Endothelial cell of hepatic sinusoid (primary cell): Measurements from ENCODE around the gene CD8B2.
"Not testable (repeated sequence)": the region's sequence is repeated elsewhere in the genome, so short reads cannot be mapped to it uniquely, and the experiment has no call there.

Experiments used
- in situ Hi-C: cut with HindIII; loops from 2 replicates; pipeline ENCODE4 v1.10.0; 2017; ENCODE audit warnings: low sequenced_read_pairs

Gene CD8B2

GRCh38 chr2:106486551-106487385 lies at the start of gene CD8B2:
CD8B2 (plus strand) TSS chr2:106487364; CDS start chr2:106487427, 63 bp downstream.
- in situ Hi-C loops, result not testable (repeated sequence)

DNA sequence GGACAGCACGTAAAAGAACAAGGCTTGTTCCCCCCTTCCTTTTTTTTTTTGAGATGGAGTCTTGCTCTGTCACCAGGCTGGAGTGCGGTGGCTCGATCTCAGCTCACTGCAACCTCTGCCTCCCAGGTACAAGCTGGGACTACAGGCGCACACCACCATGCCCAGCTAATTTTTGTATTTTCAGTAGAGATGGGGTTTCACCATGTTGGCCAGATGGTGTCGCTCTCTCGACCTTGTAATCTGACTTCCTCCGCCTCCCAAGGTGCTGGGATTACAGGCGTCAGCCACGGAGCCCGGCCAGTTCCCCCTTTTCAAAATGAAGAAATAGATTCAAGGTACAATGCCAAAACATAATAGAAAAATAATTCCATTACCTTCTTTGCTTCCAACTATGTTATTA lies 25.3 kb upstream of the CD8B2 start:
- in situ Hi-C loops, result not testable (repeated sequence)

- in situ Hi-C loops, result not testable (repeated sequence)
These were observed 19.6 kb upstream of the CD8B2 start for GRCh38 chr2:106467516-106467915.

DNA sequence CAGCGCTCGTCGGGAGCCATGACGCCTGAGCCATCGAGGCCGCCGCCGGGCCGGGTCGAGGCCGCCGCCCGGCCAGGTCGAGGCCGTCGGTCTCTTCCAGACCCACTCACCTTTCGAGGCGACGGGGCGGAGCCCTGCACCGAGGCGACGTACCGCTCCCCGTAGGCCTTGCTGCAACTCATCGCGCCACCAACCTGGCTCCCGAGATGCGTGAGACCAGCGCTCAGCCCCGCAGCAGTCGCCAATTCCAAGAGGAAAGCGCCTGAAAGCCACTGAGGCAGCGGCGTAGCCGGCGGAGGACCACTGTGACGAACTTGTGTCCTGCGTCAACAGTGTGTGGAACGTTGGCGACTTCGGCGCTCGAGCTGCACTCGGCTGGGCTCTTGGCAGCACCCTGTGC lies 19.1 kb upstream of the CD8B2 start, which contains the start of gene RGPD3:
Gene RGPD3 (minus strand): TSS at position 307 of the 400 bp plus-strand sequence. CDS start 125 bp downstream, at position 182.
- in situ Hi-C loops, result not testable (repeated sequence)

GRCh38 chr2:106470658-106471057 lies 16.5 kb upstream of the CD8B2 start:
- in situ Hi-C loops, result not testable (repeated sequence)

GRCh38 chr2:106477647-106478046 lies 9.5 kb upstream of the CD8B2 start:
- in situ Hi-C loops, result not testable (repeated sequence)

DNA sequence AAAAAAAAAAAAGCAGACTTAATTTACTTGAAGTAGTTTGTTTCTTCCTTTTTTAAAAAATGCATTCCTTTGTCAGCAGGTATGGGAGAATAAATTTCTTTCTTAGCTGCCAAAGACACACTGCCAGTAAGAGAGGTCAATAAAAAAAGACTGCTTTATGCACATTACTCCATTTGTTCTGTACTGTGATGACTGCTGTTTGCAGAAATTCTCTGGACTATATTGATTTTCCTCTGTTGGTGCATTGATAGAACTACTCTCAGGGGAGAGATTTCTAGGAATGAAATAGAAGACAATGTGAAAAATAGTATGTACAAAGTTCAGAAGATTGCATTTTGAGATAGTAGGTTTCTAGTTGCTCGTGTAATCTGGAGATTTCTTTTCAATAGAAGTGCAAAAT lies 7.6 kb upstream of the CD8B2 start:
- in situ Hi-C loops, result not testable (repeated sequence)

- in situ Hi-C loops, result not testable (repeated sequence)
These were observed 425 bp downstream of the CD8B2 start for GRCh38 chr2:106487386-106488191.

DNA sequence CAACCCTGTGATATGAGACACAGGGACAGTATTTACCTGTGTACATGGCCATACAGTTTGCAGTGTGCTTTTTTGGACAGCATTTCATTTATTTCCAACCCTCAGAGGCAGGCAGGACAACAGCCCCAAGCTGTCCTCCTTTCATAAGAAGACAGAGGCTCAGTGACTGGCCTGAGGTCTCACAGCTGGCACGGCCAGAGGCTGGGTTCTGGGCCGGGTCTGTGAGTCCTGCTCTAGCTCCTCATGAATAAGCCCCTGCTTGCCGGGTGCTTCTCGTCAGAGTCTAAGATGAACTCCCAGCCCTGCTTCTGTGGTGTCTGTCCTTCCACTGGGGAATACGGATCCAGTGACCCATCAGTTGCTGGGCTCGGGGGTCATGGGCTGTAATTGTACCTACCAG lies 2.5 kb downstream of the CD8B2 start:
- in situ Hi-C loops, result not testable (repeated sequence)

- in situ Hi-C loops, result not testable (repeated sequence)
These were observed 5.2 kb downstream of the CD8B2 start for GRCh38 chr2:106492399-106492798.

DNA sequence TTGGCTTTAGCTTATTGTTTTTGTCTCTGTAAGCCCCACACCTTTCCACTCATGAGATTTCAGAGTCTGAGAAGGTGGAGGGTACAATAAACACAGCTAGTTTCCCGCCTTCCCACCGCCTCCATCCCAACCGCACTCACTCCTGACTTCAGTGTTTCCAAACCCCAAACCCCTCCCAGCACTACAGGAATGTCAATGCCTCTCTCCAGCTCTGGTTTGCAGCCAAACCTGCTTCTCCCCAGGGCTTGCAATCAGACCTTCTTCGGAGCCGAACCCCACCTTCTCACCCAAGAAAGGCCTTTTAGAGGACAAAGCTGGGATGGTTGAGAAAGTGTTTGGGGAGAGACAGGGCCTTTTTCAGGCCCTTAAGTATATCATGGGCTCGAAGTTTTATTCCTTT lies 5.7 kb downstream of the CD8B2 start:
- in situ Hi-C loops, result not testable (repeated sequence)

DNA sequence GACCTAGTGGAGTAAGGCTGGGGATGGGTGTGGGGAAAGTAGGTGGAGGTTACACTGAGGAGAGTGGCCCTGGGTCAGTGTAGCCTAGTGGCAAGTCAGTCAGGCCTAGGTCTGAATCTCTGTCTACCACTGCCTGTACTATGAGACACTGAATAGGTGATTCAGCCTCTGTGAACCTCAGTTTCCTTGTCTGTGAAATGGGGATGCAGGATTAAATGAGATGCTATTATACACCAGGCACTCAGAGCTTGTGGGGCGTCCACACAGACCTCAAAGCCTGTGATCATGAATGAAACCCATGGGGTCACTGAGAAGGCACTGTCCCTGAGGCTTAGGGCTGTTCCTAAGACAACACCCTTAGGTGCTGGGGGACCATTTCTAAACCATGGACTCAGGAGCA lies 11.4 kb downstream of the CD8B2 start:
- in situ Hi-C loops, result not testable (repeated sequence)

- in situ Hi-C loops, result not testable (repeated sequence)
These were observed 13.2 kb downstream of the CD8B2 start for GRCh38 chr2:106500350-106500749.

DNA sequence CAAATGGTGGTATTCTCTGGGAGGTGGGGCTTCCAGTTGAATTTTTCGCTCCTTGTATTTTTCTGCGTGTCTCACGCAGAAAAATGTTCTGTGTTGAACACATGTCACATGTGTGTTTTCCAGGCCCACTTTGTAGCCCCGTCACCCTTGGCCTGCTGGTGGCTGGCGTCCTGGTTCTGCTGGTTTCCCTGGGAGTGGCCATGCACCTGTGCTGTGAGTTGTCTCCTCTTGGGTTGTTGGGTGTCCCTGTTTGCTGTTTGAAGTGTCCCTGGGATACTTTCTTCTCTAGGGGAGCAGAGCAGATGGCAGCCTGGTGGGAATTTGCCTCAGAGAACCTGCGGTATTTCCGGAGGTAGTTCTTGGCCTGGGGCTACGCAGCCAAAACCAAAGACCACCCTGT lies 15.2 kb downstream of the CD8B2 start:
- in situ Hi-C loops, result not testable (repeated sequence)

DNA sequence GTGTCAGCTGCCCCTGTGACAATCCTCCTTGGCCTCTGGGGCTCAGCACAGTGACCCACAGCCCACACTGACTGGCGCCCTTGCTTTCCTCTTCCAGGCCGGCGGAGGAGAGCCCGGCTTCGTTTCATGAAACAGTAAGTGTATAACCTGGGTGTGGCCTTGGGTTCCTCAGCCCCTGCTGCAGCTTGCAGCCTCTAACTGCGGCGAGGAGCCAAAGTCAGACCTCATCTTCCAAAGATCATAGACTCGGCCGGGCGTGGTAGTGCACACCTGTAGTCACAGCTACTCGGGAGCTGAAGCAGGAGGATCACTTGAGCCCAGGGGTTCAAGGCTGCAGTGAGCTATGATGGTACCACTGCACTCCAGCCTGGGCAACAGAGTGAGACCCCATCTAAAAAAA lies 17.0 kb downstream of the CD8B2 start:
- in situ Hi-C loops, result not testable (repeated sequence)

- in situ Hi-C loops, result not testable (repeated sequence)
These were observed 17.6 kb downstream of the CD8B2 start for GRCh38 chr2:106504787-106505186.

- in situ Hi-C loops, result not testable (repeated sequence)
These were observed 19.0 kb downstream of the CD8B2 start for GRCh38 chr2:106506002-106506687.

DNA sequence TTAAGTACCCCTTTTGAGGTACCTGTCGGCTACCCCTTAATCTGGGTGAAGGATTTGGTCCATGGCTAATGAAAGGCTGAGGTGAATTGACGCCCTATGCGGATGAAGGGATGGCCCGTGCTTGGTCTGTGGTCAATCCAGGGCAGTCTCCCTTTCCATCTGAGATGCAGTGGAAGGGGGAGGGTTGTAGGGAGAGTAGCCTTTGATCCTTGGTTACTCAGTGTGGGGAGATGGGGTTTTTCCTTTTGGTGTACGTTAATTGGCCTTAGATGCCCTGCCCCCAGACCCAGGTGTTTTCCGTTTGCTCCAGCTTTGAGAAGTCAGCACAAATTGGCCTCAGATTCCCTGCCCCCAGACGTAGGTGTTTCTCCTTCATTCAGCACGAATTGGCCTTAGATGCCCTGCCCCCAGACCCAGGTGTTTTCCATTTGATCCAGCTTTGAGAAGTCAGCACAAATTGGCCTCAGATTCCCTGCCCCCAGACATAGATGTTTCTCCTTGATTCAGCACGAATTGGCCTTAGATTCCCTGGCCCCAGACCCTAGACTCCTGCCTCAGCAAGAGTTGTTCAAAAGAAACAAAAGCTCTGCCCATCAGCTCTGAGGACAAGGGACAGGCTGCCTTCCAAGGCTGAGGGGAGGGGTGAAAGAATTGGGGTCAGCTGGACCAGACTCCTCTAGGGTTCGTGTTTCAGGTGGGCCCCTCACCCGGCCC lies 21.7 kb downstream of the CD8B2 start:
- in situ Hi-C loops, result not testable (repeated sequence)

DNA sequence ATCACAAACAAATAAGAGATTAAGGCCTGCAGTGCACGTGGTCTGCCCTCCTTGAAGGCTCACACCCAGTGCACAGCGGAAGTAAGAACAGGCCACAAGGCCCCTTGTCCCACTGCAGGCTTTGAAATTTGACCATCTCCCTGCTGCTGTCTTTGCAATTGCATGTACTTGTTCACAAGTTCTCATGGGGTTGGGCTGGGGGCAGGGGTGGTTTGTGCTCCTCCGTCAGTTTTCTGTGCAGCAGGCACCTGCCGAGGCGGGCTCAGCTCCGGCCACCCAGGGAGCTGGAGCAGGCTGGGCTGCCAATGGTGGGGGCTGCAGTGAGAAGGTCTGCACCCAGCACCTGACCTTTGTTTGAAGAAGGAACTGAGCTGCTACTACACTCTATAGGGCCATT lies 22.2 kb downstream of the CD8B2 start:
- in situ Hi-C loops, result not testable (repeated sequence)

DNA sequence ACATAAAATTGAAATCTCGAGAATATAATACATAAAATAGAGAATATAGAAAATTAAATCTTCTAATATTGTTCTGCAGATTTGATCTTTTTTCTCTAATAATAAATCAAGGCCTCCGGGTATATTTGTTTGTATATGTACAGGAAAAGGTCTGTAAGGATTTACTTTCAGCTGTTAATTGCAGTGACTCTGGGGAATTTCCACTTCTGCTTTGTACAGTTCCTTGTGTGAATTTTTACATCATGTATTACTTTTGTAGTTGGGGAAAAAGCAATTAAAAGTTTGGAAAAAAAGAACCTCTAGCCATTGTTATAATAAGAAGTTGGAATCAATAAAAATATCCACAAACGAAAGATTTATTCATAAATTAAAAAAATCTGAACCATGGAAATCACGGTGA lies 23.6 kb downstream of the CD8B2 start:
- in situ Hi-C loops, result not testable (repeated sequence)
